HepG2 (cell line): ENCODE measurements around the gene C6orf136. TPM values are rescaled to one million over a fixed set of nuclear protein-coding genes. Genes with fewer than 3 reads are reported as not detected.

ENCODE experiments used
- MLLT10 ChIP-seq: sonication (generic); formaldehyde crosslinking; IDR thresholded peaks from 2 replicates; pipeline ENCODE4 v1.4.0; 2020; ENCODE audit warnings: missing genetic modification reagents
- NFE2L1 ChIP-seq: sonication (generic); formaldehyde crosslinking; IDR thresholded peaks from 2 replicates; pipeline ENCODE4 v1.4.0; 2020; ENCODE audit warnings: missing genetic modification reagents, mild to moderate bottlenecking, borderline replicate concordance
- NFIC ChIP-seq: IDR thresholded peaks from 2 replicates; pipeline ENCODE4 v1.6.1; 2012; ENCODE audit warnings: mild to moderate bottlenecking, low read length, inconsistent platforms
- ZBTB42 ChIP-seq: sonication (generic); formaldehyde crosslinking; IDR thresholded peaks from 2 replicates; pipeline ENCODE4 v1.5.0; 2020; ENCODE audit warnings: mild to moderate bottlenecking, missing genetic modification reagents
- polyA plus RNA-seq, 8 experiments: library from polyadenylated mRNA; depleted of rRNA in 3 of 8; stranded (reverse) in 7 of 8; unstranded in 1 of 8; fragments of >200 nt; fragmentation: Illumina TruSeq in 4 of 8; extraction: Trizol in 4 of 8; gene quantifications; 2 replicates each; pipeline versions ENCODE4 v1.2.1 to v1.2.3, GENCODE V29; 2011 to 2016; ENCODE audit warnings: low read depth in 4 of 8, missing spikeins in 1 of 8, mixed read lengths in 1 of 8; ENCODE audit not compliant: insufficient read depth in 1 of 8
- total RNA-seq, 5 experiments: library from RNA; depleted of rRNA; stranded (reverse); fragments of >200 nt; fragmentation: Illumina TruSeq; extraction: Trizol; gene quantifications; 2 replicates each; pipeline ENCODE4 v1.2.3, GENCODE V29; 2016; ENCODE audit warnings: low read depth in 1 of 5
- TF ChIP-seq, protein P1 (sequence below): sonication (generic); formaldehyde crosslinking; IDR thresholded peaks from 2 replicates; pipeline ENCODE4 v1.4.0; 2020; ENCODE audit warnings: missing genetic modification reagents; ENCODE audit errors: not compliant biosample characterization
- TF ChIP-seq, protein P2 (sequence below): sonication (generic); formaldehyde crosslinking; IDR thresholded peaks from 2 replicates; pipeline ENCODE4 v1.8.1; 2023; ENCODE audit warnings: mild to moderate bottlenecking, missing genetic modification reagents, borderline replicate concordance
- TF ChIP-seq, protein P3 (sequence below): sonication (generic); formaldehyde crosslinking; IDR thresholded peaks from 2 replicates; pipeline ENCODE4 v1.9.0; 2021; ENCODE audit warnings: mild to moderate bottlenecking, missing genetic modification reagents
- TF ChIP-seq, protein P4 (sequence below): sonication (generic); formaldehyde crosslinking; IDR thresholded peaks from 2 replicates; pipeline ENCODE4 v1.4.0; 2020; ENCODE audit warnings: mild to moderate bottlenecking, missing genetic modification reagents, borderline replicate concordance
- TF ChIP-seq, protein P5 (sequence below): sonication (generic); formaldehyde crosslinking; IDR thresholded peaks from 2 replicates; pipeline ENCODE4 v1.4.0; 2020; ENCODE audit warnings: mild to moderate bottlenecking, missing genetic modification reagents
- TF ChIP-seq, protein P6 (sequence below): IDR thresholded peaks from 2 replicates; pipeline ENCODE4 v1.6.1; 2016; ENCODE audit warnings: missing compliant biosample characterization, missing genetic modification reagents, borderline replicate concordance

Gene C6orf136
- total and polyA plus RNA-seq, 2 of the 13 experiments (the other 11 are each of a cell fraction or from before 2014, with no cell fraction given) = 12.0 to 26.2 TPM

DNA sequence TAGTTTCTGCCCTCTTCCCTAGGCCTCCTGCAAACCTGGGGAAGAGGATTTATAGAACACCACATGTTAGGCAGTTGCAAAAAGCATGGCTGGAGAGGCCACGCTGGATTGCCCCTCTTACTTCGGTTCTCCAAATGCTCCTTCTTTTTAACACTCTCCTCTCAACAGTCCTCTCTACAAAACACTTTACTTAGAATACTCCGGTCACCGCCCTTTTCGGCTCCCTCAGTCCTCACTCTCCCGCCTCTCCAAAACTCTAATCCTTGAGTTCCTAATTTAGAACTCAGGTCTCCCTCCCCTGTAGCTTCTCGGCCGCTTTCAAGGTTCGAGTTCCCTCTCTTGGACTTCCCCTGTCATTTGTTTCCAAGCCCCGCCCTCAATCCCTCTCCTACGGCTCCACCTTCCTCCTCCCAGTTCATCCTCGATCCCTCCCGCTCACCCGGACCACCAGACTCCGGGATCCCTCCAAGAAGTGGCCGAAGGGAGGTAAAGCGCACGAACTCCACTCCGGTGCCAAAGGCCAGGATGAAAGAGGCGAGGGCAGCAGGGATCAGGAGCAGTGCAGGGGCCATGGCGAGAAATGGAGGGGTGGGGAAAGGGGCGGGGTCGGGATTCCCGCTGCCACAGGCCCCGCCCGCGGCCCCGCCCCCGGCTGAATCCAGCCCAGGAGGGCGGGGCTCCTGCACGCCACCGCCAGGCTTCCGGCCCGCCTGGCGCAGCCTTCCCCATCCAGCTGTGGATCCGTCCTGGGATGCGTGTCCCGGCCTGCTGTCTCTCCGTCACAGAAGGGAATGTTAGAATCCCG is 43.7 kb downstream of the C6orf136 start, which contains the start of gene NRM (continued):
- TF ChIP-seq, protein P1, sequence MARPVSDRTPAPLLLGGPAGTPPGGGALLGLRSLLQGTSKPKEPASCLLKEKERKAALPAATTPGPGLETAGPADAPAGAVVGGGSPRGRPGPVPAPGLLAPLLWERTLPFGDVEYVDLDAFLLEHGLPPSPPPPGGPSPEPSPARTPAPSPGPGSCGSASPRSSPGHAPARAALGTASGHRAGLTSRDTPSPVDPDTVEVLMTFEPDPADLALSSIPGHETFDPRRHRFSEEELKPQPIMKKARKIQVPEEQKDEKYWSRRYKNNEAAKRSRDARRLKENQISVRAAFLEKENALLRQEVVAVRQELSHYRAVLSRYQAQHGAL (CRISPR knock-in tag) = no peak
- no peak for TF ChIP-seq NFE2L1 (CRISPR knock-in tag)
- TF ChIP-seq, protein P2, sequence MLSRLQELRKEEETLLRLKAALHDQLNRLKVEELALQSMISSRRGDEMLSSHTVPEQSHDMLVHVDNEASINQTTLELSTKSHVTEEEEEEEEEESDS (CRISPR knock-in tag) = no peak
- TF ChIP-seq, protein P3, sequence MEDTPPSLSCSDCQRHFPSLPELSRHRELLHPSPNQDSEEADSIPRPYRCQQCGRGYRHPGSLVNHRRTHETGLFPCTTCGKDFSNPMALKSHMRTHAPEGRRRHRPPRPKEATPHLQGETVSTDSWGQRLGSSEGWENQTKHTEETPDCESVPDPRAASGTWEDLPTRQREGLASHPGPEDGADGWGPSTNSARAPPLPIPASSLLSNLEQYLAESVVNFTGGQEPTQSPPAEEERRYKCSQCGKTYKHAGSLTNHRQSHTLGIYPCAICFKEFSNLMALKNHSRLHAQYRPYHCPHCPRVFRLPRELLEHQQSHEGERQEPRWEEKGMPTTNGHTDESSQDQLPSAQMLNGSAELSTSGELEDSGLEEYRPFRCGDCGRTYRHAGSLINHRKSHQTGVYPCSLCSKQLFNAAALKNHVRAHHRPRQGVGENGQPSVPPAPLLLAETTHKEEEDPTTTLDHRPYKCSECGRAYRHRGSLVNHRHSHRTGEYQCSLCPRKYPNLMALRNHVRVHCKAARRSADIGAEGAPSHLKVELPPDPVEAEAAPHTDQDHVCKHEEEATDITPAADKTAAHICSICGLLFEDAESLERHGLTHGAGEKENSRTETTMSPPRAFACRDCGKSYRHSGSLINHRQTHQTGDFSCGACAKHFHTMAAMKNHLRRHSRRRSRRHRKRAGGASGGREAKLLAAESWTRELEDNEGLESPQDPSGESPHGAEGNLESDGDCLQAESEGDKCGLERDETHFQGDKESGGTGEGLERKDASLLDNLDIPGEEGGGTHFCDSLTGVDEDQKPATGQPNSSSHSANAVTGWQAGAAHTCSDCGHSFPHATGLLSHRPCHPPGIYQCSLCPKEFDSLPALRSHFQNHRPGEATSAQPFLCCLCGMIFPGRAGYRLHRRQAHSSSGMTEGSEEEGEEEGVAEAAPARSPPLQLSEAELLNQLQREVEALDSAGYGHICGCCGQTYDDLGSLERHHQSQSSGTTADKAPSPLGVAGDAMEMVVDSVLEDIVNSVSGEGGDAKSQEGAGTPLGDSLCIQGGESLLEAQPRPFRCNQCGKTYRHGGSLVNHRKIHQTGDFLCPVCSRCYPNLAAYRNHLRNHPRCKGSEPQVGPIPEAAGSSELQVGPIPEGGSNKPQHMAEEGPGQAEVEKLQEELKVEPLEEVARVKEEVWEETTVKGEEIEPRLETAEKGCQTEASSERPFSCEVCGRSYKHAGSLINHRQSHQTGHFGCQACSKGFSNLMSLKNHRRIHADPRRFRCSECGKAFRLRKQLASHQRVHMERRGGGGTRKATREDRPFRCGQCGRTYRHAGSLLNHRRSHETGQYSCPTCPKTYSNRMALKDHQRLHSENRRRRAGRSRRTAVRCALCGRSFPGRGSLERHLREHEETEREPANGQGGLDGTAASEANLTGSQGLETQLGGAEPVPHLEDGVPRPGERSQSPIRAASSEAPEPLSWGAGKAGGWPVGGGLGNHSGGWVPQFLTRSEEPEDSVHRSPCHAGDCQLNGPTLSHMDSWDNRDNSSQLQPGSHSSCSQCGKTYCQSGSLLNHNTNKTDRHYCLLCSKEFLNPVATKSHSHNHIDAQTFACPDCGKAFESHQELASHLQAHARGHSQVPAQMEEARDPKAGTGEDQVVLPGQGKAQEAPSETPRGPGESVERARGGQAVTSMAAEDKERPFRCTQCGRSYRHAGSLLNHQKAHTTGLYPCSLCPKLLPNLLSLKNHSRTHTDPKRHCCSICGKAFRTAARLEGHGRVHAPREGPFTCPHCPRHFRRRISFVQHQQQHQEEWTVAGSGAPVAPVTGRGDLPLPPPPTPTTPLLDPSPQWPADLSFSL (CRISPR knock-in tag) = no peak
- TF ChIP-seq, protein P4, sequence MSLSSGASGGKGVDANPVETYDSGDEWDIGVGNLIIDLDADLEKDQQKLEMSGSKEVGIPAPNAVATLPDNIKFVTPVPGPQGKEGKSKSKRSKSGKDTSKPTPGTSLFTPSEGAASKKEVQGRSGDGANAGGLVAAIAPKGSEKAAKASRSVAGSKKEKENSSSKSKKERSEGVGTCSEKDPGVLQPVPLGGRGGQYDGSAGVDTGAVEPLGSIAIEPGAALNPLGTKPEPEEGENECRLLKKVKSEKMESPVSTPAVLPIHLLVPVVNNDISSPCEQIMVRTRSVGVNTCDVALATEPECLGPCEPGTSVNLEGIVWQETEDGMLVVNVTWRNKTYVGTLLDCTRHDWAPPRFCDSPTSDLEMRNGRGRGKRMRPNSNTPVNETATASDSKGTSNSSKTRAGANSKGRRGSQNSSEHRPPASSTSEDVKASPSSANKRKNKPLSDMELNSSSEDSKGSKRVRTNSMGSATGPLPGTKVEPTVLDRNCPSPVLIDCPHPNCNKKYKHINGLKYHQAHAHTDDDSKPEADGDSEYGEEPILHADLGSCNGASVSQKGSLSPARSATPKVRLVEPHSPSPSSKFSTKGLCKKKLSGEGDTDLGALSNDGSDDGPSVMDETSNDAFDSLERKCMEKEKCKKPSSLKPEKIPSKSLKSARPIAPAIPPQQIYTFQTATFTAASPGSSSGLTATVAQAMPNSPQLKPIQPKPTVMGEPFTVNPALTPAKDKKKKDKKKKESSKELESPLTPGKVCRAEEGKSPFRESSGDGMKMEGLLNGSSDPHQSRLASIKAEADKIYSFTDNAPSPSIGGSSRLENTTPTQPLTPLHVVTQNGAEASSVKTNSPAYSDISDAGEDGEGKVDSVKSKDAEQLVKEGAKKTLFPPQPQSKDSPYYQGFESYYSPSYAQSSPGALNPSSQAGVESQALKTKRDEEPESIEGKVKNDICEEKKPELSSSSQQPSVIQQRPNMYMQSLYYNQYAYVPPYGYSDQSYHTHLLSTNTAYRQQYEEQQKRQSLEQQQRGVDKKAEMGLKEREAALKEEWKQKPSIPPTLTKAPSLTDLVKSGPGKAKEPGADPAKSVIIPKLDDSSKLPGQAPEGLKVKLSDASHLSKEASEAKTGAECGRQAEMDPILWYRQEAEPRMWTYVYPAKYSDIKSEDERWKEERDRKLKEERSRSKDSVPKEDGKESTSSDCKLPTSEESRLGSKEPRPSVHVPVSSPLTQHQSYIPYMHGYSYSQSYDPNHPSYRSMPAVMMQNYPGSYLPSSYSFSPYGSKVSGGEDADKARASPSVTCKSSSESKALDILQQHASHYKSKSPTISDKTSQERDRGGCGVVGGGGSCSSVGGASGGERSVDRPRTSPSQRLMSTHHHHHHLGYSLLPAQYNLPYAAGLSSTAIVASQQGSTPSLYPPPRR = no peak
- no peak for TF ChIP-seq MLLT10
- TF ChIP-seq NFIC = no peak
- TF ChIP-seq ZBTB42 (CRISPR knock-in tag) = peak; percentile 69; the same call in 1 of the 2 replicates
- TF ChIP-seq, protein P5, sequence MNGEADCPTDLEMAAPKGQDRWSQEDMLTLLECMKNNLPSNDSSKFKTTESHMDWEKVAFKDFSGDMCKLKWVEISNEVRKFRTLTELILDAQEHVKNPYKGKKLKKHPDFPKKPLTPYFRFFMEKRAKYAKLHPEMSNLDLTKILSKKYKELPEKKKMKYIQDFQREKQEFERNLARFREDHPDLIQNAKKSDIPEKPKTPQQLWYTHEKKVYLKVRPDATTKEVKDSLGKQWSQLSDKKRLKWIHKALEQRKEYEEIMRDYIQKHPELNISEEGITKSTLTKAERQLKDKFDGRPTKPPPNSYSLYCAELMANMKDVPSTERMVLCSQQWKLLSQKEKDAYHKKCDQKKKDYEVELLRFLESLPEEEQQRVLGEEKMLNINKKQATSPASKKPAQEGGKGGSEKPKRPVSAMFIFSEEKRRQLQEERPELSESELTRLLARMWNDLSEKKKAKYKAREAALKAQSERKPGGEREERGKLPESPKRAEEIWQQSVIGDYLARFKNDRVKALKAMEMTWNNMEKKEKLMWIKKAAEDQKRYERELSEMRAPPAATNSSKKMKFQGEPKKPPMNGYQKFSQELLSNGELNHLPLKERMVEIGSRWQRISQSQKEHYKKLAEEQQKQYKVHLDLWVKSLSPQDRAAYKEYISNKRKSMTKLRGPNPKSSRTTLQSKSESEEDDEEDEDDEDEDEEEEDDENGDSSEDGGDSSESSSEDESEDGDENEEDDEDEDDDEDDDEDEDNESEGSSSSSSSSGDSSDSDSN (CRISPR knock-in tag) = peak; percentile 25; the same call in 1 of the 2 replicates
- TF ChIP-seq, protein P6, sequence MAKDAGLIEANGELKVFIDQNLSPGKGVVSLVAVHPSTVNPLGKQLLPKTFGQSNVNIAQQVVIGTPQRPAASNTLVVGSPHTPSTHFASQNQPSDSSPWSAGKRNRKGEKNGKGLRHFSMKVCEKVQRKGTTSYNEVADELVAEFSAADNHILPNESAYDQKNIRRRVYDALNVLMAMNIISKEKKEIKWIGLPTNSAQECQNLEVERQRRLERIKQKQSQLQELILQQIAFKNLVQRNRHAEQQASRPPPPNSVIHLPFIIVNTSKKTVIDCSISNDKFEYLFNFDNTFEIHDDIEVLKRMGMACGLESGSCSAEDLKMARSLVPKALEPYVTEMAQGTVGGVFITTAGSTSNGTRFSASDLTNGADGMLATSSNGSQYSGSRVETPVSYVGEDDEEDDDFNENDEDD (CRISPR knock-in tag) = peak; percentile 30; the same call in 1 of the 2 replicates
